Right lobe of liver (tissue), 6 donors: ENCODE results near the gene INSYN1. TPM values are rescaled to one million over a fixed set of nuclear protein-coding genes. Genes with fewer than 3 reads are reported as not detected.

ENCODE experiments used
- ATAC-seq, 4 donors: fragments of 200-7000 bp; cut with Tn5 transposase; one replicate each; pipeline ENCODE4 v1.9.1; 2020; ENCODE audit warnings: mild to moderate bottlenecking in 4 of 4, moderate library complexity in 4 of 4
- DNase-seq, 3 donors: peaks; one replicate each; pipeline ENCODE4 v3.0.0-alpha.2; 2020
- H3K27ac ChIP-seq, 3 donors: fragments of 200-600 bp; one replicate each; pipeline ENCODE4 v1.8.0; 2022
- H3K27me3 ChIP-seq, 2 donors: fragments of 200-600 bp; one replicate each; pipeline ENCODE4 v1.8.0; 2022
- H3K36me3 ChIP-seq, 4 donors: fragments of 200-600 bp; sonication (generic) in 1 of 4; one replicate each; pipeline versions ENCODE4 v1.5.1 to v1.8.0; 2017 to 2022; ENCODE audit warnings: control low read depth in 1 of 4
- H3K4me1 ChIP-seq, 4 donors: fragments of 200-600 bp; sonication (generic) in 1 of 4; one replicate each; pipeline versions ENCODE4 v1.5.1 to v1.8.0; 2017 to 2022; ENCODE audit warnings: control low read depth in 1 of 4
- H3K4me3 ChIP-seq, 3 donors: fragments of 200-600 bp; one replicate each; pipeline ENCODE4 v1.8.0; 2022
- H3K9me3 ChIP-seq, 4 donors: fragments of 200-600 bp; sonication (generic) in 1 of 4; one replicate each; pipeline versions ENCODE4 v1.5.1 to v1.8.0; 2017 to 2022; ENCODE audit warnings: control low read depth in 1 of 4
- POLR2A ChIP-seq: fragments of 450-650 bp; IDR thresholded peaks from one replicate; pipeline ENCODE4 v1.6.1; 2017; ENCODE audit warnings: antibody characterized with exemption, mild to moderate bottlenecking
- WGBS: methylation state at CpG from one replicate; pipeline ENCODE4 v1.1.6; 2018; ENCODE audit warnings: low coverage, low lambda C conversion rate; ENCODE audit not compliant: insufficient coverage; ENCODE audit errors: missing lambda C conversion rate; 5-methylcytosine and 5-hydroxymethylcytosine counted together
- intact Hi-C, 2 donors: fragments of 100-400 bp; cut with DNase I; formaldehyde crosslinking; loops; one replicate each; pipeline versions ENCODE4 v1.11.2 to v1.14.1; 2022
- total RNA-seq, 6 experiments: library from RNA; depleted of rRNA in 2 of 6; stranded (reverse); fragments of >200 nt in 2 of 6; fragmentation: NEBNext Ultra II Directional in 3 of 6; extraction: Animal tissue kit (Norgen Biotek cat#: 25700) in 3 of 6; gene quantifications; one replicate each; pipeline versions ENCODE4 v1.1.0 to v1.2.4, GENCODE V29; 2016 to 2023
- TF ChIP-seq, protein P1 (sequence below), 4 donors: fragments of 200-600 bp in 3 of 4; fragments of 450-650 bp in 1 of 4; IDR thresholded peaks; one replicate each; pipeline versions ENCODE4 v1.5.1 to v1.8.0; 2016 to 2022; ENCODE audit warnings: antibody characterized with exemption in 4 of 4, mild to moderate bottlenecking in 2 of 4
- donor health status: DM: no; HTN: yes; CAD: no.
- donor health status: DM: no; HTN: no; CAD: no.
- donor health status: DM: no; HTN: no; CAD: no.
- donor health status: DM: no; HTN: yes; CAD: no.
- donor health status: DM: no; HTN: yes; CAD: no.

The INSYN1 gene
- total RNA-seq, 6 experiments from 2014 or later, result 0.25 to 0.68 (median 0.32) TPM

DNA sequence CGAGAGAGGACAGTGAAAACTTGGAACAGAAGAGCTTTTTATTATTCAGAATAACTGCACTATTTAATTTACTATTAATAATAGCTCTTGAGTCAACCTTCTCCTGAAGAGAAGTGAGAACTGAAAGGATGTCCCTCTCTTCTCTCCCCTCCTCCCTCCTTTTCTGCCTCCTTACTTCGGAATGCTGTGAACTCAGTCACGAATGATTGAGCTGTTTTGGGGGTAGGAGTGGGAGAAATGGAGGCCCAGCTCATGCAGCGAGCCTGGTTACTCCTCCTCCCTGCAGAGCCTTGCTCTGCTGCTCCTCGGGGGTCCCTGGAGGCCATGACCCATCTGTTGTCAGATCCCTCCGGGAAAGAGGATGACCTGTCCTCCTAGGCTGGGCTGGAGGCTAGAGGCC is 20.3 kb upstream of the INSYN1 start:
- Histone ChIP-seq H3K4me1 (no peaks in the 10 kb centered on the region), H3K9me3 (no peaks in the 10 kb centered on the region), H3K27ac (no peak overlapping the region), H3K36me3 (no peaks in the 10 kb centered on the region), H3K27me3 (no peaks in the 10 kb centered on the region), H3K4me3 (no peak overlapping the region)
- DNase-seq (no peak), ATAC-seq (no peak)
- intact Hi-C loops, result no loop called here
- 43% methylated on average over 5 of the region's 6 CpGs for WGBS
- TF ChIP-seq POLR2A, result no peak
- TF ChIP-seq, protein P1, sequence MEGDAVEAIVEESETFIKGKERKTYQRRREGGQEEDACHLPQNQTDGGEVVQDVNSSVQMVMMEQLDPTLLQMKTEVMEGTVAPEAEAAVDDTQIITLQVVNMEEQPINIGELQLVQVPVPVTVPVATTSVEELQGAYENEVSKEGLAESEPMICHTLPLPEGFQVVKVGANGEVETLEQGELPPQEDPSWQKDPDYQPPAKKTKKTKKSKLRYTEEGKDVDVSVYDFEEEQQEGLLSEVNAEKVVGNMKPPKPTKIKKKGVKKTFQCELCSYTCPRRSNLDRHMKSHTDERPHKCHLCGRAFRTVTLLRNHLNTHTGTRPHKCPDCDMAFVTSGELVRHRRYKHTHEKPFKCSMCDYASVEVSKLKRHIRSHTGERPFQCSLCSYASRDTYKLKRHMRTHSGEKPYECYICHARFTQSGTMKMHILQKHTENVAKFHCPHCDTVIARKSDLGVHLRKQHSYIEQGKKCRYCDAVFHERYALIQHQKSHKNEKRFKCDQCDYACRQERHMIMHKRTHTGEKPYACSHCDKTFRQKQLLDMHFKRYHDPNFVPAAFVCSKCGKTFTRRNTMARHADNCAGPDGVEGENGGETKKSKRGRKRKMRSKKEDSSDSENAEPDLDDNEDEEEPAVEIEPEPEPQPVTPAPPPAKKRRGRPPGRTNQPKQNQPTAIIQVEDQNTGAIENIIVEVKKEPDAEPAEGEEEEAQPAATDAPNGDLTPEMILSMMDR (IDR thresholded peaks at IDR 0.05), result no peak

DNA sequence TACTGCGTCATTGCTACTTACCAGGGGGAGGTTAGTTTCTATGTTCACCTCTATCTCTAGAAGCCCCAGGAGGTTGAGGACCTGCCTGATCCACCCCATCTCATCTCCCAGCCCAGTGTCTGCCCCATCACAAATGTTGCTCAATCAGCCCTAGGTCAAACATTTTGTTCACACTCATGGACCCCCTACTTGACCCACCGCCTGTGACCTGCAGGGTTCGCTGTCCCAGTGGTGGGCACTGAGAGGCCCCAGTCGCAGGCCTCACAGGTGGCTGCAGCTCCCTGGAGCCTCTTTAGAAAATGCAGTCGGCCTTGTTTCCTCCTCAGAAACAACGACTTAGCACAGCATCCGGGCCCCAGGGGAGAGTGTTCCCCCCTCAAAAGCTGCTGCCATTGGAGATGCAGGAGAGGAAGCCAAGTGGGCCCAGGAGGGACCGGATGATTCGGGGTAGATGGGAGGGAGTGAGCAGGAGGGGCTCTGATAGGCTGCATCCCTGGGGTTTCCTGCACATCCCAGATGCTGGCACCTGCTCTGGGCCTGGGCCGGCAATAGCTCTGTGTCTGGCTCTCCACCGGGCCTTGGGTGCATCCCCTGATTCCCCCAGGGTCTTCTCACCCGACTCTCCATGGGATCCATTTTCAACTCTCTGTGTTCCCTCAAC is 18.4 kb upstream of the INSYN1 start:
- H3K4me1 ChIP-seq, result no peaks in the 10 kb centered on the region

DNA sequence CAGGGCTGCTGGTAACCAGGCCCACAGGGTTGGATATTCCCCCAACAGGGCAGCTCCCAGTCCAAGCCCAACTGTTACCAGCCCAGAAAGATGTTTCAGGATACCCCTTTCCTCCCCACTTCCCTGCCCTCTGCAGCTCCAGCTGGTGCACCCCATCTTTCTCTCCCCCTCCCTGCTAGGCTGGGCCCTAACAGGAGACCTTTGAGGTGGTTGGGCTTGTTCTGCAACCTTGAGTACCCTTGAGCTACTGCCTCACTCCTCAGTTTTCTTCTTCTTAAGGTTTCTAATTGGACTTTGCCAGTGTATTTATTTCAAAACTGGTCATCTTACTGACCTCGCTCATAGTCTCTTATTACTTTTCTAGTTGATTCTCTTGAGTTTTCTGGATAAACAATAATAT is 16.9 kb upstream of the INSYN1 start:
- Histone ChIP-seq H3K36me3 (no peaks in the 10 kb centered on the region), H3K27me3 (no peaks in the 10 kb centered on the region), H3K4me3 (no peak overlapping the region), H3K4me1 (no peaks in the 10 kb centered on the region), H3K9me3 (no peaks in the 10 kb centered on the region), H3K27ac (no peak overlapping the region)
- ATAC-seq (no peak), DNase-seq (no peak)
- TF ChIP-seq, protein P1 (IDR thresholded peaks at IDR 0.05), result no peak
- TF ChIP-seq POLR2A, result no peak
- WGBS, result 67% methylated on average over 1 of the region's 1 CpG
- intact Hi-C loops, result no loop called here

More for the DNA sequence above, 18.4 kb upstream of the INSYN1 start:
- DNase-seq, result no peak
- ATAC-seq, result no peak
- WGBS, result 56% methylated on average over 8 of the region's 12 CpGs
- Histone ChIP-seq H3K27ac (no peak overlapping the region), H3K9me3 (no peaks in the 10 kb centered on the region), H3K27me3 (no peaks in the 10 kb centered on the region), H3K4me3 (no peak overlapping the region), H3K36me3 (no peaks in the 10 kb centered on the region)
- no peak for TF ChIP-seq POLR2A
- TF ChIP-seq, protein P1 (IDR thresholded peaks at IDR 0.05), result no peak
- intact Hi-C loops, result no loop called here

DNA sequence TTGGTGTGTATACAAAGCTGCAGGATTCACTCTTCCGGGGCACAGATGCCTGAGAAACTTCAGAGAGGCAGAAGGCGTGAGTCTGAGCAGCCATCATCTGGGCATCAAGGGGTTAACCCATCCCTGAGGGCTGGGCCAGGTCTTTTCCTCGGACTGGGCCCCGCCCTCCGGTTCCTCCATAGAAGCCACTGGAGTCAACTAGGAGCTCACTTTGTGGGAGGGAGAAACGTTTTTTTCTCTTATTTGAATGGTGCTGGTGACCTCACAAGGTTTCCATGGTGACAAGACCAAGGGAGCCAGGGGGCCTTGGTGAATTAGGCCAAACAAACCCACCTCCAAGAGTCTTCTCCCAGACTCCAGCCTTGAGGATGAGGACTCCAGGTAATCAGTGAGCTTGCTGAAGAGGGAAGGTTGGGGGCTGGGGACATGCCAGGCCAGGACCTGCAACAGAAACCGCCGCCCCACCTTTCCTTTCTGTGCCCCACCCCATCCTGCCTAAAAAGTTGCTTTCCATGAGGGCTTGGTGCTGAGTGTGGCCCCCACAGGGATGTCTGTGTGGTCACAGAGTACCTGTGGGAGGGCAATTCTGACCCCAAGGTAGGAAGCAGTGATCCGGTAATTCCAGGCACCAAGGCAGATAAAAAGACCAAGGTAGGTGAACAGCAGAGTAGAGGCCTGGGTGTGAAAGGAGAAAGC is 14.8 kb upstream of the INSYN1 start:
- Histone ChIP-seq H3K27me3 (no peaks in the 10 kb centered on the region), H3K9me3 (no peaks in the 10 kb centered on the region), H3K27ac (no peak overlapping the region), H3K4me3 (no peak overlapping the region), H3K36me3 (no peaks in the 10 kb centered on the region), H3K4me1 (no peaks in the 10 kb centered on the region)
- DNase-seq, result no peak
- TF ChIP-seq POLR2A, result no peak
- TF ChIP-seq, protein P1 (IDR thresholded peaks at IDR 0.05), result no peak
- no peak for ATAC-seq
- 53% methylated on average over 6 of the region's 9 CpGs for WGBS
- intact Hi-C loops, result no loop called here
